T-cell (primary cell): ENCODE data around the gene SLC30A2. TPM values are rescaled to one million over a fixed set of nuclear protein-coding genes. Genes with fewer than 3 reads are reported as not detected.

Source experiments
- ATAC-seq, 4 experiments: fragments of 200-7000 bp in 3 of 4; fragments of 150-1000 bp in 1 of 4; cut with Tn5 transposase; replicated peaks in 1 of 4; 1 replicate in 3 of 4; 2 replicates in 1 of 4; pipeline ENCODE4 v1.10.0; 2021; ENCODE audit warnings: moderate library complexity in 3 of 4, mild to moderate bottlenecking in 2 of 4, moderate number of reproducible peaks in 1 of 4
- CTCF ChIA-PET, 2 donors: fragments of 300-600 bp; sonication (Branson Sonifier 250); formaldehyde crosslinking; loops; one replicate each; lab custom pipeline; 2022; ENCODE audit warnings: antibody characterized with exemption in 2 of 2; lab: Charles Lee
- POLR2A ChIA-PET, 2 donors: fragments of 300-600 bp; sonication (Branson Sonifier 250); formaldehyde crosslinking; loops; one replicate each; lab custom pipeline; 2022; ENCODE audit warnings: antibody characterized with exemption in 2 of 2; lab: Charles Lee
- DNase-seq, 35 experiments: peaks; one replicate each; pipeline versions ENCODE4 v3.0.0 to v3.0.0-alpha.2; 2013 to 2023
- H3K27ac ChIP-seq: one replicate; pipeline ENCODE4 v1.5.1; 2013; ENCODE audit warnings: low read length
- H3K27me3 ChIP-seq, 2 experiments: replicated peaks in 1 of 2; 1 replicate in 1 of 2; 2 replicates in 1 of 2; pipeline versions ENCODE4 v1.6.1 to v1.7.0; 2013; ENCODE audit warnings: low read length in 1 of 2, mixed read lengths in 1 of 2; ENCODE audit not compliant: control insufficient read depth in 2 of 2, insufficient read depth in 2 of 2; ENCODE audit errors: extremely low read depth in 1 of 2
- H3K36me3 ChIP-seq, 2 donors: 1 replicate in 1 of 2; 2 replicates in 1 of 2; pipeline versions ENCODE4 v1.6.1 to v1.7.0; 2013; ENCODE audit warnings: low read length in 1 of 2; ENCODE audit not compliant: control insufficient read depth in 2 of 2, insufficient read depth in 1 of 2; ENCODE audit errors: extremely low read depth in 1 of 2
- H3K4me1 ChIP-seq, 2 experiments: 1 replicate in 1 of 2; 2 replicates in 1 of 2; pipeline versions ENCODE4 v1.6.1 to v1.7.0; 2013; ENCODE audit warnings: low read length in 2 of 2, mixed read lengths in 1 of 2; ENCODE audit not compliant: insufficient read depth in 2 of 2, control insufficient read depth in 1 of 2; ENCODE audit errors: extremely low read depth in 1 of 2
- H3K4me3 ChIP-seq, 2 donors: 1 replicate in 1 of 2; 2 replicates in 1 of 2; pipeline versions ENCODE4 v1.5.1 to v1.7.0; 2013; ENCODE audit warnings: mild to moderate bottlenecking in 2 of 2, low read length in 1 of 2, moderate library complexity in 1 of 2; ENCODE audit not compliant: control insufficient read depth in 1 of 2; ENCODE audit errors: extremely low read depth in 1 of 2
- H3K9me3 ChIP-seq: 2 replicates; pipeline ENCODE4 v1.7.0; 2013
- H3K27ac Mint-ChIP-seq, 2 donors: one replicate each; pipeline ENCODE4 v1.8.0; 2020 to 2021; ENCODE audit warnings: mild to moderate bottlenecking in 2 of 2, mixed read lengths in 2 of 2
- H3K27me3 Mint-ChIP-seq, 2 donors: one replicate each; pipeline ENCODE4 v1.8.0; 2021 to 2022; ENCODE audit warnings: mixed read lengths in 2 of 2
- H3K36me3 Mint-ChIP-seq: one replicate; pipeline ENCODE4 v1.8.0; 2021; ENCODE audit warnings: mixed read lengths
- H3K4me1 Mint-ChIP-seq, 3 donors: one replicate each; pipeline ENCODE4 v1.8.0; 2020 to 2022; ENCODE audit warnings: mixed read lengths in 3 of 3, mild to moderate bottlenecking in 1 of 3
- H3K4me3 Mint-ChIP-seq, 3 donors: one replicate each; pipeline ENCODE4 v1.8.0; 2020 to 2022; ENCODE audit warnings: mild to moderate bottlenecking in 3 of 3, mixed read lengths in 3 of 3, moderate library complexity in 3 of 3
- H3K9me3 Mint-ChIP-seq, 3 donors: one replicate each; pipeline ENCODE4 v1.8.0; 2020 to 2022; ENCODE audit warnings: mixed read lengths in 3 of 3
- WGBS: methylation state at CpG from one replicate; pipeline ENCODE4 v1.1.5; 2013; ENCODE audit warnings: missing lambda C conversion rate; ENCODE audit not compliant: insufficient coverage; 5-methylcytosine and 5-hydroxymethylcytosine counted together
- total RNA-seq, 35 experiments: library from RNA in 6 of 35; stranded (reverse) in 6 of 35; fragments of 120-200 nt in 1 of 35; gene quantifications; one replicate each; pipeline versions ENCODE4 v1.2.1 to v1.2.4 and lab custom pipeline; 2013 to 2026

Gene SLC30A2
- total RNA-seq, 5 donors from 2014 or later (not counting 1 experiment from before 2014, with no cell fraction given), result 0.13 to 0.38 (median 0.19) TPM; not detected in 2

DNA sequence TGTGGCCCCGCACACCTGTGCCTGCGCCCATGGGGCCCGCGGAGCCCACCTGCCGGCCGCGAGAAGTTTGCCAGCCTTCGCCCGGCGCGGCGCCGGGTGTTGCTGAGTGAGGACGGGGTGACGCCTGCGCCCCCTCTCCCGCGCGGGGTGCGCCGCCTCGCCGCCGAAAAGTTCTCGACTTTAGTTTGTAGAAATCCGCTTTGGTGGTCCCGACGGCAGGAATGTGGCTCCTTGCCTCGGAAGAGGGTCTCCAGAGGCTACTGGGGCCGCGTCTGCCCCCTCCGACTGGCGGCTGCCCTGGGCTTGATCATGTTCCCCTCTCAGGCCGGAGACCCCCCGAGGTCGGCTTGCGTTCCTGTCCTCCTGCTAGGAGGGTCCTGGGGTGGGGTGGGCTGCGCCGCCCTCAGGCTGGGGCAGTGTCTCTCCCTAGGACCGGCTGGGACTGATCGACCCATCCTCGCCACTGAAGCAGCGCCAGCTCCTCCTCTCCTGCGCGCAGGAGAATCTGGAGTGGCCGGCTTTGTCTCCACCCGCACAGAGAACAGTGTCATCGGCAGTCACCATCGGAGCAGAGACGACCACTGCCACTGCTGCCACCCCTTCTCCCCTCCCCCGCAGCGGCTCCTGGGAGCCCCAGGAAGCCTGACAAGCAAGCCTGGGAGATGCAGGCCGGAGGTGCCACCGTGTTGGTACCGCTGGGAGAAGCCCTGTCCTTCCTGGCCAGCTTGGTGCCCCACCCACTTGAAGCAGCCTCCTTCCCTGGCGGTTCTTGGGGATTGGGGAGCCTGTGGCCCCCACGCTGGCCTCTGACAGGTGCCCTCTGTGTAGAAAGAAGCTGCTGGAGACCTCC lies 553 bp upstream of the SLC30A2 start:
- no peaks in the 10 kb centered on the region for H3K9me3 Mint-ChIP-seq
- no peak overlapping the region for H3K27ac ChIP-seq
- no peak for DNase-seq
- no peak for ATAC-seq
- POLR2A ChIA-PET, result interaction anchor here in 1 of 2 donors (0.5 kb wide), 1 partner anchor 217 kb away, joined by 3 read pairs; no protein-coding TSS in a partner anchor
- H3K27me3 ChIP-seq, result peaks cover 8 to 74% of the 10 kb centered on the region in 2 experiments
- no peak overlapping the region for H3K4me3 ChIP-seq
- peak overlapping the region in 2 of 3 donors; percentile 17 to 49 for H3K4me3 Mint-ChIP-seq
- CTCF ChIA-PET, result no interaction called here
- H3K36me3 ChIP-seq, result no peaks in the 10 kb centered on the region
- peaks cover 36 to 77% of the 10 kb centered on the region in 2 donors for H3K27me3 Mint-ChIP-seq
- no peaks in the 10 kb centered on the region for H3K36me3 Mint-ChIP-seq
- peaks cover 7 to 10% (median 9%) of the 10 kb centered on the region in 3 donors for H3K4me1 Mint-ChIP-seq
- H3K4me1 ChIP-seq, result peaks cover 0 to 9% of the 10 kb centered on the region in 2 experiments
- WGBS, result 9% methylated on average over 52 of the region's 57 CpGs
- no peak overlapping the region for H3K27ac Mint-ChIP-seq
- H3K9me3 ChIP-seq, result no peaks in the 10 kb centered on the region

GRCh38 chr1:26044971-26045721 lies 772 bp downstream of the SLC30A2 start:
- H3K27ac Mint-ChIP-seq, result peak overlapping the region in 1 of 2 donors; percentile 36
- no peaks in the 10 kb centered on the region for H3K36me3 ChIP-seq
- ChIA-PET POLR2A (interaction anchor here in 1 of 2 donors (0.6 kb wide), 1 partner anchor 11 kb away, joined by 3 read pairs; no protein-coding TSS in a partner anchor), CTCF (no interaction called here)
- H3K4me3 Mint-ChIP-seq, result peak overlapping the region in 1 of 3 donors; percentile 61
- no peak for DNase-seq
- no peaks in the 10 kb centered on the region for H3K36me3 Mint-ChIP-seq
- no peaks in the 10 kb centered on the region for H3K9me3 ChIP-seq
- peaks cover 8 to 75% of the 10 kb centered on the region in 2 experiments for H3K27me3 ChIP-seq
- H3K27ac ChIP-seq, result no peak overlapping the region
- H3K9me3 Mint-ChIP-seq, result no peaks in the 10 kb centered on the region
- peaks cover 33 to 64% of the 10 kb centered on the region in 2 donors for H3K27me3 Mint-ChIP-seq
- H3K4me1 Mint-ChIP-seq, result peaks cover 4 to 9% (median 6%) of the 10 kb centered on the region in 3 donors
- ATAC-seq, result no peak
- 35% methylated on average over 29 of the region's 29 CpGs for WGBS
- H3K4me1 ChIP-seq, result peaks cover 0 to 9% of the 10 kb centered on the region in 2 experiments
- H3K4me3 ChIP-seq, result no peak overlapping the region

- Histone ChIP-seq H3K9me3 (no peaks in the 10 kb centered on the region), H3K4me1 (peaks cover 0 to 9% of the 10 kb centered on the region in 2 experiments), H3K4me3 (no peak overlapping the region), H3K27me3 (peaks cover 8 to 76% of the 10 kb centered on the region in 2 experiments), H3K36me3 (no peaks in the 10 kb centered on the region), H3K27ac (no peak overlapping the region)
- ChIA-PET POLR2A (no interaction called here), CTCF (no interaction called here)
- H3K9me3 Mint-ChIP-seq, result no peaks in the 10 kb centered on the region
- H3K36me3 Mint-ChIP-seq, result no peaks in the 10 kb centered on the region
- ATAC-seq (no peak), DNase-seq (no peak)
- peak overlapping the region in 1 of 3 donors; percentile 61 for H3K4me3 Mint-ChIP-seq
- no peak overlapping the region for H3K27ac Mint-ChIP-seq
- 80% methylated on average over 1 of the region's 3 CpGs for WGBS
- H3K27me3 Mint-ChIP-seq, result peaks cover 29 to 59% of the 10 kb centered on the region in 2 donors
- peaks cover 4 to 9% (median 6%) of the 10 kb centered on the region in 3 donors for H3K4me1 Mint-ChIP-seq
These were observed 1.5 kb downstream of the SLC30A2 start for GRCh38 chr1:26044414-26044813.

DNA sequence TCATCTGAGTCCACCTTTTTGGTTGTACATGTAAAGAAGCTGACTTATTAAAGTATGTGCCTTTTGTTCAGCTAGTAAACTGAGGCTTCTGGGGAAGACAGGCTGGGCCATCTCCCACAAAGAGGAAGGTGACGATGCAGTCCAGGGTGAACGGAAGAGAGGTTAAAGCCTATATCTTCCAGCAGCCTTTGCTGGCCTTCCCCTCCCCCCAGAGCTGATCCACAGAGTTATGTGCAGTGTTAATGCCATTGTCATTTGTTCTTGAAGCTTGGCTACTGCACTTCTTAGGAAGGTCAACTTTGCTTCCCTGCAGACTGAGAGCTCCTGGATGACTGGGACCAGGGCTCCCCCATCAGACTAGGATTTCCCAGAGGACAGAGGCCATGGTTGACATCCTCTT lies 2.2 kb downstream of the SLC30A2 start:
- Mint-ChIP-seq H3K36me3 (no peaks in the 10 kb centered on the region), H3K9me3 (no peaks in the 10 kb centered on the region), H3K4me3 (no peak overlapping the region), H3K27me3 (peaks cover 26 to 52% of the 10 kb centered on the region in 2 donors), H3K27ac (no peak overlapping the region), H3K4me1 (peaks cover 4 to 9% (median 6%) of the 10 kb centered on the region in 3 donors)
- POLR2A ChIA-PET, result interaction anchor here in 1 of 2 donors (0.6 kb wide), 1 partner anchor 99 kb away, joined by 3 read pairs; no protein-coding TSS in a partner anchor
- CTCF ChIA-PET, result interaction anchor here in 1 of 2 donors (0.6 kb wide), 1 partner anchor 201 kb away, joined by 3 read pairs; no protein-coding TSS in a partner anchor
- no peaks in the 10 kb centered on the region for H3K9me3 ChIP-seq
- ATAC-seq, result no peak
- no peaks in the 10 kb centered on the region for H3K36me3 ChIP-seq
- no peak overlapping the region for H3K27ac ChIP-seq
- peaks cover 0 to 9% of the 10 kb centered on the region in 2 experiments for H3K4me1 ChIP-seq
- H3K27me3 ChIP-seq, result peaks cover 8 to 81% of the 10 kb centered on the region in 2 experiments
- WGBS, result no CpG with 5 or more reads among the region's 2 CpGs
- H3K4me3 ChIP-seq, result no peak overlapping the region
- DNase-seq, result no peak

DNA sequence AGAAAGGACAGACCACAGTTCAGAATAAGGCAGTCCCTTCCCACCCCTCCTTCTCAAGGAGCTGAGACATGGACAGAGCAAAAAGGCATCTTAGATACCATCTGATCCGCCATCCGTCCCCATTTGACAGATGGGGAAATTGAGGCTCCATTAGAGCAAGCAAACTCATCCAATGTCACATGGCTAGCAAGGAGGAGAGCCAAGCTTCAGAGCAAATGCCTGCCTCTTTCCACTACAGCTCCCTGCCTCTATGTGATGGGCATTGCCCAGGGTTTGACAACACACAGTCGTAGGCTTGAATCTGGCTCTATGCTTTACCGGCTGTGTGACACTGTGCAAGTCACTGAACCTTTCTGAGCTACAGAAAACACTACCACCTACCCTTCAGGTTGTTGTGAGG lies 3.9 kb downstream of the SLC30A2 start:
- H3K27me3 ChIP-seq, result peaks cover 4 to 71% of the 10 kb centered on the region in 2 experiments
- DNase-seq (no peak), ATAC-seq (no peak)
- no peaks in the 10 kb centered on the region for H3K36me3 ChIP-seq
- no peaks in the 10 kb centered on the region for H3K9me3 ChIP-seq
- Mint-ChIP-seq H3K27ac (no peak overlapping the region), H3K9me3 (no peaks in the 10 kb centered on the region), H3K36me3 (no peaks in the 10 kb centered on the region), H3K4me3 (no peak overlapping the region), H3K4me1 (peaks cover 4 to 9% (median 6%) of the 10 kb centered on the region in 3 donors), H3K27me3 (peaks cover 16 to 35% of the 10 kb centered on the region in 2 donors)
- ChIA-PET POLR2A (no interaction called here), CTCF (no interaction called here)
- no peak overlapping the region for H3K4me3 ChIP-seq
- no peak overlapping the region for H3K27ac ChIP-seq
- 85% methylated on average over 3 of the region's 4 CpGs for WGBS
- H3K4me1 ChIP-seq, result peaks cover 0 to 9% of the 10 kb centered on the region in 2 experiments

- DNase-seq (no peak), ATAC-seq (no peak)
- 75% methylated on average over 5 of the region's 7 CpGs for WGBS
- H3K4me1 Mint-ChIP-seq, result peaks cover 4 to 9% (median 6%) of the 10 kb centered on the region in 3 donors
- Histone ChIP-seq H3K4me3 (no peak overlapping the region), H3K36me3 (no peaks in the 10 kb centered on the region), H3K9me3 (no peaks in the 10 kb centered on the region), H3K27ac (no peak overlapping the region), H3K27me3 (peaks cover 4 to 71% of the 10 kb centered on the region in 2 experiments), H3K4me1 (peaks cover 0 to 9% of the 10 kb centered on the region in 2 experiments)
- ChIA-PET POLR2A (interaction anchor here in 1 of 2 donors (0.6 kb wide), 1 partner anchor 579 kb away, joined by 3 read pairs; no protein-coding TSS in a partner anchor), CTCF (no interaction called here)
- peaks cover 16 to 29% of the 10 kb centered on the region in 2 donors for H3K27me3 Mint-ChIP-seq
- no peak overlapping the region for H3K4me3 Mint-ChIP-seq
- no peak overlapping the region for H3K27ac Mint-ChIP-seq
- no peaks in the 10 kb centered on the region for H3K36me3 Mint-ChIP-seq
- H3K9me3 Mint-ChIP-seq, result no peaks in the 10 kb centered on the region
These were observed 4.5 kb downstream of the SLC30A2 start for GRCh38 chr1:26041401-26041800.
